ENCODE data around the gene DNAJC1.

- TF ChIP-seq, protein P1, sequence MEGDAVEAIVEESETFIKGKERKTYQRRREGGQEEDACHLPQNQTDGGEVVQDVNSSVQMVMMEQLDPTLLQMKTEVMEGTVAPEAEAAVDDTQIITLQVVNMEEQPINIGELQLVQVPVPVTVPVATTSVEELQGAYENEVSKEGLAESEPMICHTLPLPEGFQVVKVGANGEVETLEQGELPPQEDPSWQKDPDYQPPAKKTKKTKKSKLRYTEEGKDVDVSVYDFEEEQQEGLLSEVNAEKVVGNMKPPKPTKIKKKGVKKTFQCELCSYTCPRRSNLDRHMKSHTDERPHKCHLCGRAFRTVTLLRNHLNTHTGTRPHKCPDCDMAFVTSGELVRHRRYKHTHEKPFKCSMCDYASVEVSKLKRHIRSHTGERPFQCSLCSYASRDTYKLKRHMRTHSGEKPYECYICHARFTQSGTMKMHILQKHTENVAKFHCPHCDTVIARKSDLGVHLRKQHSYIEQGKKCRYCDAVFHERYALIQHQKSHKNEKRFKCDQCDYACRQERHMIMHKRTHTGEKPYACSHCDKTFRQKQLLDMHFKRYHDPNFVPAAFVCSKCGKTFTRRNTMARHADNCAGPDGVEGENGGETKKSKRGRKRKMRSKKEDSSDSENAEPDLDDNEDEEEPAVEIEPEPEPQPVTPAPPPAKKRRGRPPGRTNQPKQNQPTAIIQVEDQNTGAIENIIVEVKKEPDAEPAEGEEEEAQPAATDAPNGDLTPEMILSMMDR (IDR thresholded peaks at IDR 0.05; ENCODE audit: low read length) = no peak
- TF ChIP-seq EZH2 (IDR thresholded peaks at IDR 0.05; ENCODE audit: borderline replicate concordance, low read length) = no peak
These were observed 249.8 kb downstream of the DNAJC1 start for GRCh38 chr10:21753497-21754270.
